ENCODE results near the gene PLEKHG3.

DNA sequence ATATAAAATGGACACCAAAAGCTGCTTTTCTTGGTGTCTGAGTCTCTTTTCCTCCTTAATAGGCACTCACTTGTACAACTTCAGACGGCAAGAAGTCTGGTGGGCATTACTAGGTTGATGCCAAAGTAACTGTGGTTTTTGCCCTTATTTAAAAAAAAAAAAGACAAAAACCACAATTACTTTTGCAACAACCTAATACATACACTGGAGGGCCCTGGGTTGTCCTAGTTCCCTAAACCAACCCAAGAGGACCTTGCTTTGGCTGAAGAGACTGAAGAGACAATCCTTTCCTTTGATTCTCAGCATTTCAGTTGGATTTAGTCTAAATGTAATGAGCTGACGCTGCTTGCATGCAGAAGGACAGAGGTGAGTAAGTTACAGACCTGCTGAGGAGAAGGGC lies 16.2 kb upstream of the PLEKHG3 start:
- TF ChIP-seq, protein P1, sequence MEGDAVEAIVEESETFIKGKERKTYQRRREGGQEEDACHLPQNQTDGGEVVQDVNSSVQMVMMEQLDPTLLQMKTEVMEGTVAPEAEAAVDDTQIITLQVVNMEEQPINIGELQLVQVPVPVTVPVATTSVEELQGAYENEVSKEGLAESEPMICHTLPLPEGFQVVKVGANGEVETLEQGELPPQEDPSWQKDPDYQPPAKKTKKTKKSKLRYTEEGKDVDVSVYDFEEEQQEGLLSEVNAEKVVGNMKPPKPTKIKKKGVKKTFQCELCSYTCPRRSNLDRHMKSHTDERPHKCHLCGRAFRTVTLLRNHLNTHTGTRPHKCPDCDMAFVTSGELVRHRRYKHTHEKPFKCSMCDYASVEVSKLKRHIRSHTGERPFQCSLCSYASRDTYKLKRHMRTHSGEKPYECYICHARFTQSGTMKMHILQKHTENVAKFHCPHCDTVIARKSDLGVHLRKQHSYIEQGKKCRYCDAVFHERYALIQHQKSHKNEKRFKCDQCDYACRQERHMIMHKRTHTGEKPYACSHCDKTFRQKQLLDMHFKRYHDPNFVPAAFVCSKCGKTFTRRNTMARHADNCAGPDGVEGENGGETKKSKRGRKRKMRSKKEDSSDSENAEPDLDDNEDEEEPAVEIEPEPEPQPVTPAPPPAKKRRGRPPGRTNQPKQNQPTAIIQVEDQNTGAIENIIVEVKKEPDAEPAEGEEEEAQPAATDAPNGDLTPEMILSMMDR (IDR thresholded peaks at IDR 0.05): no peak
- TF ChIP-seq POLR2AphosphoS5 (IDR thresholded peaks at IDR 0.05): no peak
- TF ChIP-seq POLR2A (IDR thresholded peaks at IDR 0.05): no peak
